Spleen (tissue), 7 donors: Measurements from ENCODE around the gene CDC20.

ENCODE experiments used
- CTCF ChIP-seq, 11 experiments: fragments of 200-600 bp in 7 of 11; fragments of 450-650 bp in 4 of 11; sonication (generic) in 4 of 11; IDR thresholded peaks in 8 of 11; conservative IDR thresholded peaks in 3 of 11; 1 replicate in 7 of 11; 2 replicates in 4 of 11; pipeline versions ENCODE4 v1.4.0 to v1.8.0; 2016 to 2021; ENCODE audit warnings: antibody characterized with exemption in 11 of 11, inconsistent platforms in 4 of 11, mild to moderate bottlenecking in 1 of 11
- POLR2A ChIP-seq, 3 donors: fragments of 450-650 bp; IDR thresholded peaks; one replicate each; pipeline ENCODE4 v1.5.1; 2017; ENCODE audit warnings: antibody characterized with exemption in 3 of 3, mild to moderate bottlenecking in 1 of 3
- POLR2AphosphoS5 ChIP-seq, 3 donors: sonication (generic); formaldehyde crosslinking; IDR thresholded peaks; one replicate each; pipeline ENCODE4 v1.5.1; 2017; ENCODE audit warnings: antibody characterized with exemption in 3 of 3
- donor health status: DM: no; HTN: no; CAD: no; lungs with moderate emphysema.
- donor health status: DM: no; HTN: no; CAD: no.
- donor health status: DM: no; HTN: no; CAD: no.

- no peak for TF ChIP-seq POLR2A (IDR thresholded peaks at IDR 0.05)
- TF ChIP-seq CTCF (IDR thresholded peaks at IDR 0.05 in 8 of 11, conservative IDR thresholded peaks at IDR 0.05 in 3 of 11): no peak
- TF ChIP-seq POLR2AphosphoS5 (IDR thresholded peaks at IDR 0.05): no peak
Measured at GRCh38 chr1:43309405-43310025, 49.3 kb upstream of the CDC20 start.
